Endothelial cell of umbilical vein (primary cell): ENCODE data around the gene MYT1. TPM values are rescaled to one million over a fixed set of nuclear protein-coding genes. Genes with fewer than 3 reads are reported as not detected.

Experiments used
- BruUV-seq: library from RNA; stranded (reverse); fragments of 400-500 nt; replicated peaks from 2 replicates; lab custom pipeline; 2021; lab: Mats Ljungman, UMichigan
- CTCF ChIA-PET: fragments of 300-600, 350-600 bp; sonication (Branson Sonifier 250); formaldehyde crosslinking; loops from one replicate; lab custom pipeline; 2021; ENCODE audit warnings: antibody characterized with exemption, inconsistent platforms; lab: Charles Lee
- POLR2A ChIA-PET: fragments of 300-600, 350-600 bp; sonication (Branson Sonifier 250); formaldehyde crosslinking; loops from one replicate; lab custom pipeline; 2021; ENCODE audit warnings: antibody characterized with exemption, inconsistent platforms; lab: Charles Lee
- DNase-seq: peaks from one replicate; pipeline ENCODE4 v3.0.0-alpha.2; 2011; ENCODE audit warnings: low read depth, low spot score
- FAIRE-seq: peaks from 2 replicates; lab custom pipeline; 2011; peaks lifted over from hg19 to GRCh38; lab: Jason Lieb, UNC
- H2AFZ ChIP-seq: 2 replicates; pipeline ENCODE4 v1.6.0; 2012; ENCODE audit warnings: low read depth, low read length, control low read depth, inconsistent platforms
- H3K27ac ChIP-seq: 2 replicates; pipeline ENCODE4 v1.5.1; 2011; ENCODE audit warnings: low read depth, mild to moderate bottlenecking, control low read depth, low read length, moderate library complexity; ENCODE audit not compliant: insufficient read depth
- H3K27me3 ChIP-seq, 2 experiments: 2 replicates each; pipeline versions ENCODE4 v1.6.0 to v1.6.1; 2011; ENCODE audit warnings: low read length in 2 of 2, mixed read lengths in 1 of 2; ENCODE audit not compliant: control insufficient read depth in 2 of 2, insufficient read depth in 2 of 2
- H3K36me3 ChIP-seq, 2 experiments: 2 replicates in 1 of 2; 3 replicates in 1 of 2; pipeline ENCODE4 v1.5.1; 2011; ENCODE audit warnings: low read length in 2 of 2, mild to moderate bottlenecking in 1 of 2, moderate library complexity in 1 of 2; ENCODE audit not compliant: control insufficient read depth in 2 of 2, insufficient read depth in 2 of 2; ENCODE audit errors: extremely low read depth in 1 of 2
- H3K4me1 ChIP-seq: 3 replicates; pipeline ENCODE4 v1.5.1; 2011; ENCODE audit warnings: mild to moderate bottlenecking, low read length; ENCODE audit not compliant: control insufficient read depth, insufficient read depth; ENCODE audit errors: extremely low read depth
- H3K4me2 ChIP-seq: 2 replicates; pipeline ENCODE4 v1.6.1; 2011; ENCODE audit warnings: low read length, control low read depth, mixed read lengths; ENCODE audit not compliant: insufficient read depth
- H3K4me3 ChIP-seq, 3 experiments: fragments of 200-600 bp in 1 of 3; sonication (generic), shearing (Covaris generic) in 1 of 3; replicated peaks in 1 of 3; 2 replicates each; pipeline ENCODE4 v1.5.1; 2011 to 2016; ENCODE audit warnings: control low read depth in 3 of 3, low read length in 3 of 3, mild to moderate bottlenecking in 2 of 3, inconsistent platforms in 1 of 3, low read depth in 1 of 3, moderate library complexity in 1 of 3; ENCODE audit not compliant: insufficient read depth in 1 of 3
- H3K79me2 ChIP-seq: 2 replicates; pipeline ENCODE4 v1.6.0; 2012; ENCODE audit warnings: low read length, inconsistent platforms; ENCODE audit not compliant: control insufficient read depth, insufficient read depth
- H3K9ac ChIP-seq: replicated peaks from 2 replicates; pipeline ENCODE3; 2011; ENCODE audit warnings: low read length, control low read depth; ENCODE audit not compliant: insufficient read depth; ENCODE audit errors: extremely low read depth
- H3K9me1 ChIP-seq: replicated peaks from 3 replicates; pipeline ENCODE4 v1.6.0; 2011; ENCODE audit warnings: mild to moderate bottlenecking, low read length; ENCODE audit not compliant: control insufficient read depth, insufficient read depth; ENCODE audit errors: extremely low read depth
- H3K9me3 ChIP-seq: replicated peaks from 2 replicates; pipeline ENCODE4 v1.5.1; 2012; ENCODE audit warnings: low read length, inconsistent platforms; ENCODE audit not compliant: control insufficient read depth, insufficient read depth
- H4K20me1 ChIP-seq: replicated peaks from 2 replicates; pipeline ENCODE3; 2011; ENCODE audit warnings: mild to moderate bottlenecking, low read length; ENCODE audit not compliant: control insufficient read depth, insufficient read depth; ENCODE audit errors: extremely low read depth
- EZH2 ChIP-seq: IDR thresholded peaks from 2 replicates; pipeline ENCODE4 v1.6.1; 2012; ENCODE audit warnings: borderline replicate concordance, low read depth, mild to moderate bottlenecking, moderate library complexity, low read length, inconsistent platforms; ENCODE audit not compliant: severe bottlenecking
- FOS ChIP-seq: IDR thresholded peaks from 2 replicates; pipeline ENCODE4 v1.6.1; 2011; ENCODE audit warnings: mild to moderate bottlenecking, low read length, moderate library complexity, borderline replicate concordance; ENCODE audit not compliant: insufficient read depth
- GATA2 ChIP-seq: IDR thresholded peaks from 2 replicates; pipeline ENCODE4 v1.7.0; 2011; ENCODE audit warnings: low read depth, mild to moderate bottlenecking, moderate library complexity, mixed read lengths, low read length; ENCODE audit not compliant: insufficient read length, insufficient read depth
- JUN ChIP-seq: IDR thresholded peaks from 2 replicates; pipeline ENCODE4 v1.6.1; 2011; ENCODE audit warnings: borderline replicate concordance, low read depth; ENCODE audit not compliant: insufficient read length, insufficient read depth
- MYC ChIP-seq: IDR thresholded peaks from one replicate; pipeline ENCODE4 v1.6.1; 2011; ENCODE audit warnings: mild to moderate bottlenecking, low read depth, low read length
- POLR2A ChIP-seq: IDR thresholded peaks from 2 replicates; pipeline ENCODE4 v1.6.1; 2012; ENCODE audit warnings: low read depth, mild to moderate bottlenecking, control low read depth, low read length
- POLR2AphosphoS5 ChIP-seq: IDR thresholded peaks from 2 replicates; pipeline ENCODE4 v1.6.1; 2012; ENCODE audit warnings: low read depth, mild to moderate bottlenecking, control low read depth, low read length, moderate library complexity; ENCODE audit not compliant: insufficient read depth
- dilution Hi-C: fragments of 300-500 bp; cut with MboI; formaldehyde crosslinking; loops from one replicate; pipeline ENCODE4 v1.15.0; 2019; ENCODE audit warnings: low sequenced_read_pairs; ENCODE audit not compliant: extremely low pct_ligation_motif_present
- intact Hi-C: fragments of 100-400 bp; cut with micrococcal nuclease; formaldehyde crosslinking; loops from one replicate; pipeline ENCODE4 v1.10.0; 2022
- polyA plus RNA-seq, 4 experiments: library from polyadenylated mRNA; depleted of rRNA in 3 of 4; stranded (reverse) in 3 of 4; unstranded in 1 of 4; fragments of >200 nt; gene quantifications; 2 replicates each; pipeline versions ENCODE4 v1.2.1 to v1.2.3, GENCODE V29; 2011 to 2012; ENCODE audit warnings: missing spikeins in 1 of 4
- total RNA-seq: library from RNA; stranded (reverse); gene quantifications from 2 replicates; pipeline ENCODE4 v1.2.3, GENCODE V29; 2021
- TF ChIP-seq, protein P1 (sequence below): IDR thresholded peaks from 2 replicates; pipeline ENCODE4 v1.6.1; 2011; ENCODE audit not compliant: insufficient read depth, insufficient read length
- TF ChIP-seq, protein P2 (sequence below), 2 donors: IDR thresholded peaks; 1 replicate in 1 of 2; 2 replicates in 1 of 2; pipeline ENCODE4 v1.5.1; 2011; ENCODE audit warnings: low read length in 2 of 2, mild to moderate bottlenecking in 2 of 2, moderate library complexity in 2 of 2, control low read depth in 1 of 2, inconsistent platforms in 1 of 2, low read depth in 1 of 2; ENCODE audit not compliant: insufficient read depth in 1 of 2; ENCODE audit errors: extremely low read depth in 1 of 2

Gene MYT1
- total and polyA plus RNA-seq, 2 donors (not counting 3 experiments of a cell fraction or from before 2014, with no cell fraction given) = not detected

DNA sequence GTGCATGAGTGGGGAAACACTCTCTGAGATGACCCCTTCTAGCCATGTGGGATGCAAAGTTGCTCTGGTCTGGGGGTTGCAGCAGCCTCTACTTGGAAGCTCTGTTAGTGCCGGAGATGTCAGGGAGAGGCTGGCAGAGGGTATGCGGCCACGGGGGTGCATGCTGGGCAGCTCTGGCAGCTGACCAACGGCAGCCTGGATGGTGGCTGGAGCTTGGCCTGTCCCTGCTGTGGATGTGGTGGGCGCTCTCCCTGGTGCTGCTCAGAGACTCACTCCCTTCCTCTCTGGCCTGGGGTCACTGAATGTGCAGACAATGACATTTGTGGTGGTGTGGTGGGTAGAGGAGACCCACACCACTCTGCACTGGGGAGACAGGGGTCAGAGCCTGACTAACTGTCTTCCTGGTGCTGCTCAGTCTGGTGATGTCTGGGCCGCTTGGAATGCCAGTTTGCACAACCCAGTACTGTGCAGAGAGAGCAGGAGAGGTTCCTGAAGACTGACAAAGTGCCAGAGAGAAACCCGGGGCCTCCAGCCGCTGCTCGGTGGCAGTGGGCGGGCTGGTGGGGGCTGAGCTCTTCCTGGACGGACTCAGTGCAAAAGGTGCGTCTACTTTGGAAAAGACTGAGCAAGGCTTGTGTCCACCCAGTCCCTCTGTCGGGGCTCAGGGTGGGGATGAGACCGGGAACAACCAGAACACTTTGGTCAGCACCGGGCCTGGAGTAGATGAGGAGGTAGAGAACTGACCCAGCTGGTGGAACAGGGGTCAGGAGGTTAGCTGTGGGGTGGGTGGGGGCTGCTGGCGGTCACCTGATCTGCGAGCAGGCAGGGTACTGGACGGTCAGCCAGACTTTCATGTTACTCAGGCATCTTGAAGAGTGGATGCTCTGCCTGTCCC is 2.7 kb downstream of the MYT1 start:
- TF ChIP-seq JUN (no peak), POLR2AphosphoS5 (no peak), EZH2 (no peak), GATA2 (no peak), FOS (no peak), POLR2A (no peak), MYC (no peak)
- TF ChIP-seq, protein P1, sequence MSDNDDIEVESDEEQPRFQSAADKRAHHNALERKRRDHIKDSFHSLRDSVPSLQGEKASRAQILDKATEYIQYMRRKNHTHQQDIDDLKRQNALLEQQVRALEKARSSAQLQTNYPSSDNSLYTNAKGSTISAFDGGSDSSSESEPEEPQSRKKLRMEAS = no peak
- TF ChIP-seq, protein P2, sequence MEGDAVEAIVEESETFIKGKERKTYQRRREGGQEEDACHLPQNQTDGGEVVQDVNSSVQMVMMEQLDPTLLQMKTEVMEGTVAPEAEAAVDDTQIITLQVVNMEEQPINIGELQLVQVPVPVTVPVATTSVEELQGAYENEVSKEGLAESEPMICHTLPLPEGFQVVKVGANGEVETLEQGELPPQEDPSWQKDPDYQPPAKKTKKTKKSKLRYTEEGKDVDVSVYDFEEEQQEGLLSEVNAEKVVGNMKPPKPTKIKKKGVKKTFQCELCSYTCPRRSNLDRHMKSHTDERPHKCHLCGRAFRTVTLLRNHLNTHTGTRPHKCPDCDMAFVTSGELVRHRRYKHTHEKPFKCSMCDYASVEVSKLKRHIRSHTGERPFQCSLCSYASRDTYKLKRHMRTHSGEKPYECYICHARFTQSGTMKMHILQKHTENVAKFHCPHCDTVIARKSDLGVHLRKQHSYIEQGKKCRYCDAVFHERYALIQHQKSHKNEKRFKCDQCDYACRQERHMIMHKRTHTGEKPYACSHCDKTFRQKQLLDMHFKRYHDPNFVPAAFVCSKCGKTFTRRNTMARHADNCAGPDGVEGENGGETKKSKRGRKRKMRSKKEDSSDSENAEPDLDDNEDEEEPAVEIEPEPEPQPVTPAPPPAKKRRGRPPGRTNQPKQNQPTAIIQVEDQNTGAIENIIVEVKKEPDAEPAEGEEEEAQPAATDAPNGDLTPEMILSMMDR (IDR thresholded peaks at IDR 0.05; ENCODE audit: extremely low read depth in 1 of 2, insufficient read depth in 1 of 2, low read depth in 1 of 2, low read length in 2 of 2) = no peak
- H2AFZ ChIP-seq = no peak overlapping the region
- H3K9me1 ChIP-seq = no peaks in the 10 kb centered on the region
- H3K27ac ChIP-seq = no peak overlapping the region
- CTCF ChIA-PET = no interaction called here
- no peak overlapping the region for H3K4me2 ChIP-seq
- H3K36me3 ChIP-seq = no peaks in the 10 kb centered on the region
- no peaks in the 10 kb centered on the region for H3K9me3 ChIP-seq
- no peaks in the 10 kb centered on the region for H3K4me1 ChIP-seq
- no peaks in the 10 kb centered on the region for H4K20me1 ChIP-seq
- DNase-seq (no peak), FAIRE-seq (no peak)
- dilution Hi-C loops = no loop called here
- intact Hi-C loops = no loop called here
- no TSS peak for BruUV-seq
- POLR2A ChIA-PET = no interaction called here
- H3K27me3 ChIP-seq = peaks cover 5 to 13% of the 10 kb centered on the region in 2 experiments
- no peaks in the 10 kb centered on the region for H3K79me2 ChIP-seq
- H3K9ac ChIP-seq = no peak overlapping the region
- no peak overlapping the region for H3K4me3 ChIP-seq
